ENCODE results near the gene KCNQ1OT1.

The KCNQ1OT1 gene

DNA sequence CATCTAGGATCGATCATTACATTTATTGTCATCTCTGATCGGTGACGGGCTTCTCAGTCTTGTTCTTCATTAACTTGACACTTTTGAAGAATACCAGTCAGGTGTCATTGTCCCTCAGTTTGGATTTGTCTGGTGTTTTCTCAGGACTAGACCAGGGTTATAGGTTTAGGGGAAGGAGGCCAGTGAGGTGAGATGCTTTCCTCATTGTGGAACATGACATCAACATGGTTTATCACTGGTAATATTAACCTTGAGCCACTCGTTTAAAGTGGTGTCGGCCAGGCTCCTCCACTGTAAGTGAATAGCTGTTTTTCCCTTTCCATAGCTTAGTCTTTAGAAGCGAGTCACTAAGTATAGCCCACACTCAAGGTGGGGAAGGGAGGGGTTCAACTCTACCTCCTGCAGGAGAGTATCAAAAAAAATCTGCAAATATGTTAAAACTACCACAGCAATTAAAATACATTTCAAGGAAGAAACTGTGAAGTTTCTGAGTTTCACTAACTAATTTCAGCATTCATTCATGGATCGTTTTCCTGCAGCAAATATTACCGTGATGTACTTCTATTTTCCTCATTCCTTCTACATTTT lies 42.0 kb downstream of the KCNQ1OT1 start:
- H3K9me3 ChIP-seq (ENCODE audit: low read length) = no peaks in the 10 kb centered on the region

DNA sequence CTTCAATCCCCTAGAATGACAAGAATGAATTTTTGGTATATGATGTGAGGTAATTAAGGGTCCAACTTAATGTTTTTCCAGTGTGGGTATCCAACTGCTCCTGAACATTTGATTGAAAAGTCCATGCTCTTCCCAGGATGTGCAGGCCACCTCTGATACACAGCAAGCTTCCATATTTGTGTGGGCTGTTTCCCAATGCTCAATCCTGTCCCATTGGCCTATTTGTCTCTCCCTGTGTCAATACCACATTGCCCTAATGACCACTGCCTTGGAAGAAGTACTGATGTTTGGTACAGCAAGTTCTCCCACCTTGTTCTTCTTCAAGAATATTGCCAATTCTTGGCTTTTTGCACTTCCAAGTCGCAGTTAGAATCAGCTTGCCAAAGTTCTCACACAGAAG lies 42.9 kb downstream of the KCNQ1OT1 start:
- Histone ChIP-seq H3K9me2 (ENCODE audit: low read depth, low read length) (no peaks in the 10 kb centered on the region), H4K20me1 (ENCODE audit: insufficient read depth, low read length) (no peaks in the 10 kb centered on the region), H3K9me3 (ENCODE audit: low read length) (no peaks in the 10 kb centered on the region), H2AFZ (ENCODE audit: low read length) (no peak overlapping the region), H3K9ac (ENCODE audit: low read length) (no peak overlapping the region), H3K36me3 (ENCODE audit: insufficient read depth, low read length) (no peaks in the 10 kb centered on the region), H3K79me2 (ENCODE audit: insufficient read depth, low read length) (no peaks in the 10 kb centered on the region), H3K4me2 (ENCODE audit: low read length) (no peak overlapping the region), H3F3A (ENCODE audit: insufficient read depth, low read length) (no peaks in the 10 kb centered on the region), H3K27ac (ENCODE audit: low read depth, low read length, poor library complexity, severe bottlenecking) (no peak overlapping the region), H3K27me3 (ENCODE audit: insufficient read depth, low read length) (no peaks in the 10 kb centered on the region), H3K4me3 (ENCODE audit: low read depth, low read length, poor library complexity, severe bottlenecking) (no peak overlapping the region), H3K4me1 (ENCODE audit: insufficient read depth, low read length, severe bottlenecking) (no peaks in the 10 kb centered on the region)
- TF ChIP-seq EZH2 (IDR thresholded peaks at IDR 0.05; ENCODE audit: borderline replicate concordance, low read length) = no peak
- TF ChIP-seq, protein P1, sequence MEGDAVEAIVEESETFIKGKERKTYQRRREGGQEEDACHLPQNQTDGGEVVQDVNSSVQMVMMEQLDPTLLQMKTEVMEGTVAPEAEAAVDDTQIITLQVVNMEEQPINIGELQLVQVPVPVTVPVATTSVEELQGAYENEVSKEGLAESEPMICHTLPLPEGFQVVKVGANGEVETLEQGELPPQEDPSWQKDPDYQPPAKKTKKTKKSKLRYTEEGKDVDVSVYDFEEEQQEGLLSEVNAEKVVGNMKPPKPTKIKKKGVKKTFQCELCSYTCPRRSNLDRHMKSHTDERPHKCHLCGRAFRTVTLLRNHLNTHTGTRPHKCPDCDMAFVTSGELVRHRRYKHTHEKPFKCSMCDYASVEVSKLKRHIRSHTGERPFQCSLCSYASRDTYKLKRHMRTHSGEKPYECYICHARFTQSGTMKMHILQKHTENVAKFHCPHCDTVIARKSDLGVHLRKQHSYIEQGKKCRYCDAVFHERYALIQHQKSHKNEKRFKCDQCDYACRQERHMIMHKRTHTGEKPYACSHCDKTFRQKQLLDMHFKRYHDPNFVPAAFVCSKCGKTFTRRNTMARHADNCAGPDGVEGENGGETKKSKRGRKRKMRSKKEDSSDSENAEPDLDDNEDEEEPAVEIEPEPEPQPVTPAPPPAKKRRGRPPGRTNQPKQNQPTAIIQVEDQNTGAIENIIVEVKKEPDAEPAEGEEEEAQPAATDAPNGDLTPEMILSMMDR (IDR thresholded peaks at IDR 0.05; ENCODE audit: low read length) = no peak

More for the DNA sequence above, 42.0 kb downstream of the KCNQ1OT1 start:
- H3K36me3 ChIP-seq (ENCODE audit: insufficient read depth, low read length) = no peaks in the 10 kb centered on the region
- no peak overlapping the region for H3K4me3 ChIP-seq (ENCODE audit: low read depth, low read length, poor library complexity, severe bottlenecking)
- no peak overlapping the region for H2AFZ ChIP-seq (ENCODE audit: low read length)
- H3K27ac ChIP-seq (ENCODE audit: low read depth, low read length, poor library complexity, severe bottlenecking) = no peak overlapping the region
- H3K27me3 ChIP-seq (ENCODE audit: insufficient read depth, low read length) = no peaks in the 10 kb centered on the region
- TF ChIP-seq, protein P1 (IDR thresholded peaks at IDR 0.05; ENCODE audit: low read length) = no peak
- no peak for TF ChIP-seq EZH2 (IDR thresholded peaks at IDR 0.05; ENCODE audit: borderline replicate concordance, low read length)
- no peaks in the 10 kb centered on the region for H3K79me2 ChIP-seq (ENCODE audit: insufficient read depth, low read length)
- H3K9ac ChIP-seq (ENCODE audit: low read length) = no peak overlapping the region
- no peak overlapping the region for H3K4me2 ChIP-seq (ENCODE audit: low read length)
- no peaks in the 10 kb centered on the region for H3K9me2 ChIP-seq (ENCODE audit: low read depth, low read length)
- no peaks in the 10 kb centered on the region for H3F3A ChIP-seq (ENCODE audit: insufficient read depth, low read length)
- H3K4me1 ChIP-seq (ENCODE audit: insufficient read depth, low read length, severe bottlenecking) = no peaks in the 10 kb centered on the region
- H4K20me1 ChIP-seq (ENCODE audit: insufficient read depth, low read length) = no peaks in the 10 kb centered on the region

DNA sequence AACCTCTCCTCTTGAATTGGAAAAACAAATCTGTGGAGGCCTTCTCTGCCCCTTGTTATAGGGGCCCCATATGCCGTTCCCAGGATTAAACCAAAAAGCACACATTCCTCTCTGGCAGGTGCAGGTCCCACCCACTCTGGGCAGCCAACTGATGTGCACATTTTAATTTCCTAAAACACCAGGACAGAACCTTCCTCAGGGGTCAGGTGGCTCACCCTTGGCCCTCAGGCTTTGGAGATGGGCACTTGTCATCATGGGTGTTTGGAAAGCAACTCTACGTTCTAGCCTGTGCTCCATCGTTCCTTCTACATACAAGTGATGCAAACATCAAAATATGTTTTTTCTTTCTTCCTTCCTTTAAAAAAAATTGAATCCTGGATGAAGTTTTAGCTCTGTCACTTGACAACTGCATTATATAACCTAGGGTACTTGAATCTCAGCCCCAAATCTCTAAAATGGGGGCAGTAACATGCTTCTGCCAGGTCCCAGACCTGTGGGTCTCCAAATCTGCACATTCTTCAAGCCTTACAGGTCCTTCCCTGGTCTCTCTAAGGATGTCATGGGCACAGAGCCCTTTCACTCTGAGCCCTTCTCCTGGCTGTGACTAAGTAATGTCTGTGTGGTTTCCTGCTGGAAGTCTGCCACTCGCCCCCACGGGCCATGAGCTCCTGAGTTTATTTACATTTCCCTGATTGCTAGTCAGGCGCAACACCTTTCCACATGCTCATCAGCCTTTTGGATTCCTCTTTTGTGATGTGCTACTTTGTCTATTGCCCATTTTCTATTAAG lies 43.8 kb downstream of the KCNQ1OT1 start:
- Histone ChIP-seq H3K27me3 (ENCODE audit: insufficient read depth, low read length) (no peaks in the 10 kb centered on the region), H3F3A (ENCODE audit: insufficient read depth, low read length) (no peaks in the 10 kb centered on the region), H3K4me2 (ENCODE audit: low read length) (no peak overlapping the region), H3K27ac (ENCODE audit: low read depth, low read length, poor library complexity, severe bottlenecking) (no peak overlapping the region), H4K20me1 (ENCODE audit: insufficient read depth, low read length) (no peaks in the 10 kb centered on the region), H3K9ac (ENCODE audit: low read length) (no peak overlapping the region), H3K4me3 (ENCODE audit: low read depth, low read length, poor library complexity, severe bottlenecking) (no peak overlapping the region), H3K79me2 (ENCODE audit: insufficient read depth, low read length) (no peaks in the 10 kb centered on the region), H3K4me1 (ENCODE audit: insufficient read depth, low read length, severe bottlenecking) (no peaks in the 10 kb centered on the region), H3K36me3 (ENCODE audit: insufficient read depth, low read length) (no peaks in the 10 kb centered on the region), H3K9me3 (ENCODE audit: low read length) (no peaks in the 10 kb centered on the region), H2AFZ (ENCODE audit: low read length) (no peak overlapping the region), H3K9me2 (ENCODE audit: low read depth, low read length) (no peaks in the 10 kb centered on the region)
- TF ChIP-seq, protein P1 (IDR thresholded peaks at IDR 0.05; ENCODE audit: low read length) = no peak
- no peak for TF ChIP-seq EZH2 (IDR thresholded peaks at IDR 0.05; ENCODE audit: borderline replicate concordance, low read length)

Data from OCI-LY1 (cell line).